IMR-90 (cell line): ENCODE data around the gene CDC42BPA.

Experiments used
- CEBPB ChIP-seq: IDR thresholded peaks from 2 replicates; pipeline ENCODE4 v1.6.1; 2012; ENCODE audit warnings: low read depth, low read length, improper control_type of control experiment
- FOS ChIP-seq: fragments of 150-350 bp; IDR thresholded peaks from 2 replicates; pipeline ENCODE4 v1.6.1; 2016; ENCODE audit warnings: low read depth, low read length
- MAFK ChIP-seq: IDR thresholded peaks from 2 replicates; pipeline ENCODE4 v1.6.1; 2012; ENCODE audit warnings: low read depth, low read length, improper control_type of control experiment
- MXI1 ChIP-seq: IDR thresholded peaks from 2 replicates; pipeline ENCODE4 v1.6.1; 2012; ENCODE audit warnings: low read depth, mild to moderate bottlenecking, low read length, moderate library complexity, borderline replicate concordance
- NFE2L2 ChIP-seq: fragments of 150-350 bp; IDR thresholded peaks from 2 replicates; pipeline ENCODE4 v1.6.1; 2016; ENCODE audit warnings: low read depth, mild to moderate bottlenecking, low read length
- POLR2A ChIP-seq: IDR thresholded peaks from 2 replicates; pipeline ENCODE4 v1.6.1; 2012; ENCODE audit warnings: mild to moderate bottlenecking, low read depth, low read length
- RAD21 ChIP-seq: IDR thresholded peaks from 2 replicates; pipeline ENCODE4 v1.6.1; 2012; ENCODE audit warnings: low read length, improper control_type of control experiment
- RCOR1 ChIP-seq: IDR thresholded peaks from 2 replicates; pipeline ENCODE4 v1.6.1; 2012; ENCODE audit warnings: mild to moderate bottlenecking, low read length, improper control_type of control experiment; ENCODE audit not compliant: insufficient replicate concordance
- RFX5 ChIP-seq: IDR thresholded peaks from 2 replicates; pipeline ENCODE4 v1.8.0; 2012; ENCODE audit warnings: low read depth, mild to moderate bottlenecking, low read length, moderate library complexity
- SMC3 ChIP-seq: fragments of 150-350 bp; IDR thresholded peaks from 2 replicates; pipeline ENCODE4 v1.6.1; 2016; ENCODE audit warnings: low read depth, mild to moderate bottlenecking, antibody characterized with exemption, low read length, moderate library complexity
- TF ChIP-seq, protein P1 (sequence below): conservative IDR thresholded peaks from 2 replicates; pipeline ENCODE4 v1.5.1; 2012; ENCODE audit warnings: mild to moderate bottlenecking, low read depth, low read length, improper control_type of control experiment
- TF ChIP-seq, protein P2 (sequence below): fragments of 150-350 bp; IDR thresholded peaks from 2 replicates; pipeline ENCODE4 v1.6.1; 2017; ENCODE audit warnings: mild to moderate bottlenecking, antibody characterized with exemption, low read length, low read depth

DNA sequence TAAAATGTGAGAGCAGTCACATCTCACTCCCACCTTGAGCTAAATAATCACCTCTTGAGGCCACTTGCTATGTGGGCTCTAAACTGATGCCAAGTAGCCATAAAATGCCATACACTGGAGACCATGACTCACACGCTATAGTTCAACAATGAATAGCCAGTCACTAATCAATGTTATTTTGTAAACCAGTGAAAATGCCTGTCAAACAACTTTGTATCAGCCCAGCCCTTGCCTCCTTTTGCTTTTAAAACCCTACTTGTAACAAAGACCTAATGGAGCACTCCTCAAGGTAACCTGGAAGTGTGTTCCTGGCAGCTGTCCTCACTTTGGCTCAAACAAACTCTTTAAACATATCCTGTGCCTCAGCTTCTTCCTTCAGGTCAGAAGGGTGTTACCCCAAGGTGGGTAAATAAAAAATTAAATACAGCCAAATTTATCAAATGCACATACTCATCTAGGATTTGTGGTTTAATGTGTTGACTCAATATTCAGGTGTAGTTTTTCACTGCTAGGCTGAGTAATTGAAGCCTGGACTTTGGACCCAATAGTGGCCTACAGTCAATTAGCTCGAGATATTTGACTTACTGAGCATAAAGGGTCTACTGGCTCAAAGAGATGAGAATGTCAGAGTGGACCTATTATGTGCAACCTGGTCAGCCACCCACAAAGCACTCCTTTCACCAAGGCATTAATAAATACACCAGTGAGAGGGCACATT is 223.9 kb downstream of the CDC42BPA start:
- TF ChIP-seq POLR2A, result no peak
- TF ChIP-seq, protein P1, sequence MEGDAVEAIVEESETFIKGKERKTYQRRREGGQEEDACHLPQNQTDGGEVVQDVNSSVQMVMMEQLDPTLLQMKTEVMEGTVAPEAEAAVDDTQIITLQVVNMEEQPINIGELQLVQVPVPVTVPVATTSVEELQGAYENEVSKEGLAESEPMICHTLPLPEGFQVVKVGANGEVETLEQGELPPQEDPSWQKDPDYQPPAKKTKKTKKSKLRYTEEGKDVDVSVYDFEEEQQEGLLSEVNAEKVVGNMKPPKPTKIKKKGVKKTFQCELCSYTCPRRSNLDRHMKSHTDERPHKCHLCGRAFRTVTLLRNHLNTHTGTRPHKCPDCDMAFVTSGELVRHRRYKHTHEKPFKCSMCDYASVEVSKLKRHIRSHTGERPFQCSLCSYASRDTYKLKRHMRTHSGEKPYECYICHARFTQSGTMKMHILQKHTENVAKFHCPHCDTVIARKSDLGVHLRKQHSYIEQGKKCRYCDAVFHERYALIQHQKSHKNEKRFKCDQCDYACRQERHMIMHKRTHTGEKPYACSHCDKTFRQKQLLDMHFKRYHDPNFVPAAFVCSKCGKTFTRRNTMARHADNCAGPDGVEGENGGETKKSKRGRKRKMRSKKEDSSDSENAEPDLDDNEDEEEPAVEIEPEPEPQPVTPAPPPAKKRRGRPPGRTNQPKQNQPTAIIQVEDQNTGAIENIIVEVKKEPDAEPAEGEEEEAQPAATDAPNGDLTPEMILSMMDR, result no peak
- no peak for TF ChIP-seq MAFK
- no peak for TF ChIP-seq RFX5
- TF ChIP-seq NFE2L2, result no peak
- TF ChIP-seq RAD21, result no peak
- no peak for TF ChIP-seq FOS
- TF ChIP-seq MXI1, result no peak
- TF ChIP-seq, protein P2, sequence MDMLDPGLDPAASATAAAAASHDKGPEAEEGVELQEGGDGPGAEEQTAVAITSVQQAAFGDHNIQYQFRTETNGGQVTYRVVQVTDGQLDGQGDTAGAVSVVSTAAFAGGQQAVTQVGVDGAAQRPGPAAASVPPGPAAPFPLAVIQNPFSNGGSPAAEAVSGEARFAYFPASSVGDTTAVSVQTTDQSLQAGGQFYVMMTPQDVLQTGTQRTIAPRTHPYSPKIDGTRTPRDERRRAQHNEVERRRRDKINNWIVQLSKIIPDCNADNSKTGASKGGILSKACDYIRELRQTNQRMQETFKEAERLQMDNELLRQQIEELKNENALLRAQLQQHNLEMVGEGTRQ, result no peak
- TF ChIP-seq RCOR1, result no peak
- TF ChIP-seq SMC3, result no peak
- TF ChIP-seq CEBPB, result no peak
